HG03460 (cell line): ENCODE results near the gene CHPF.

Experiments used
- ATAC-seq: cut with Tn5 transposase; IDR thresholded peaks from one replicate; pipeline ENCODE4 v1.9.1; 2021; ENCODE audit not compliant: unreplicated experiment

Gene CHPF, protein sequence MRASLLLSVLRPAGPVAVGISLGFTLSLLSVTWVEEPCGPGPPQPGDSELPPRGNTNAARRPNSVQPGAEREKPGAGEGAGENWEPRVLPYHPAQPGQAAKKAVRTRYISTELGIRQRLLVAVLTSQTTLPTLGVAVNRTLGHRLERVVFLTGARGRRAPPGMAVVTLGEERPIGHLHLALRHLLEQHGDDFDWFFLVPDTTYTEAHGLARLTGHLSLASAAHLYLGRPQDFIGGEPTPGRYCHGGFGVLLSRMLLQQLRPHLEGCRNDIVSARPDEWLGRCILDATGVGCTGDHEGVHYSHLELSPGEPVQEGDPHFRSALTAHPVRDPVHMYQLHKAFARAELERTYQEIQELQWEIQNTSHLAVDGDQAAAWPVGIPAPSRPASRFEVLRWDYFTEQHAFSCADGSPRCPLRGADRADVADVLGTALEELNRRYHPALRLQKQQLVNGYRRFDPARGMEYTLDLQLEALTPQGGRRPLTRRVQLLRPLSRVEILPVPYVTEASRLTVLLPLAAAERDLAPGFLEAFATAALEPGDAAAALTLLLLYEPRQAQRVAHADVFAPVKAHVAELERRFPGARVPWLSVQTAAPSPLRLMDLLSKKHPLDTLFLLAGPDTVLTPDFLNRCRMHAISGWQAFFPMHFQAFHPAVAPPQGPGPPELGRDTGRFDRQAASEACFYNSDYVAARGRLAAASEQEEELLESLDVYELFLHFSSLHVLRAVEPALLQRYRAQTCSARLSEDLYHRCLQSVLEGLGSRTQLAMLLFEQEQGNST

GRCh38 chr2:219543596-219544358, at the start of gene CHPF, which contains the start of gene TMEM198:
Gene CHPF (minus strand): TSS chr2:219543809. CDS start chr2:219543538, 271 bp downstream.
Gene TMEM198 (plus strand): TSS chr2:219544028. CDS start chr2:219544728, 700 bp downstream.
- peak; percentile 77 for ATAC-seq

- no peak for ATAC-seq
Observed at GRCh38 chr2:219593154-219593553, 49.5 kb upstream of the CHPF start.

- no peak for ATAC-seq
Observed at GRCh38 chr2:219592736-219593135, 49.1 kb upstream of the CHPF start.

DNA sequence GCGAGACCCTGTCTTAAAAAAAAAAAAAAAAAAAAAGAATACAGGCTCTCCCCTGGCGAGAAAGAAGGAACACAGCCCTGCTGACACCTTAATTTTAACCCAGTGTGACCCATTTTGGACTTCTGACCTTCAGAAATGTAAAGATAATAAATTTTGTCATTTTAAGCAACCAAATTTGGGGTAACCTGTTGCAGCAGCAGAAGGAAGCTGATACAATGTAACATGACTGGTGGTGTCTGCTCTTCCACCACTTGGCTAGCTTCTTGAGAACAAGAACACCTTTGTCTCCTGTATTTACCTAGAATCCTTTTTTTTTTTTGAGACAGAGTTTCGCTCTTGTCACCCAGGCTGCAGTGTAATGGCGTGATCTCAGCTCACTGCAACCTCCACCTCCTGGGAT, 47.5 kb upstream of the CHPF start:
- ATAC-seq = no peak

DNA sequence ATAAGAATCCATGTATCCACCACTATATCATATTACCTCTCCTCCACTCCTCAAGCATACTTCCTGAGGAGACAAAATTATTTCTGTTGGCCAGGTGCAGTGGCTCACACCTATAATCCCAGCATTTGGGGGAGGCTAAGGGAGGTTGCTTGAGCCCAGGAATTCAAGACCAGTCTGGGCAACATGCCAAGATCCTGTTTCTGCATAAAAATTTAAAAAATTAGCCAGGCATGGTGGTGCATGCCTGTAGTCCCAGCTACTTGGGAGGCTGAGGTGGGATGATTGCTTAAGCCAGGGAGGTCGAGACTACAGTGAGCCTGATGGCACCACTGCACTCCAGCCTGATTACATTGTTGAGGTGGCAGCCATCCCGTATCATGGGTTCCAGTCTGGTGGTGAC, 37.7 kb upstream of the CHPF start:
- no peak for ATAC-seq

DNA sequence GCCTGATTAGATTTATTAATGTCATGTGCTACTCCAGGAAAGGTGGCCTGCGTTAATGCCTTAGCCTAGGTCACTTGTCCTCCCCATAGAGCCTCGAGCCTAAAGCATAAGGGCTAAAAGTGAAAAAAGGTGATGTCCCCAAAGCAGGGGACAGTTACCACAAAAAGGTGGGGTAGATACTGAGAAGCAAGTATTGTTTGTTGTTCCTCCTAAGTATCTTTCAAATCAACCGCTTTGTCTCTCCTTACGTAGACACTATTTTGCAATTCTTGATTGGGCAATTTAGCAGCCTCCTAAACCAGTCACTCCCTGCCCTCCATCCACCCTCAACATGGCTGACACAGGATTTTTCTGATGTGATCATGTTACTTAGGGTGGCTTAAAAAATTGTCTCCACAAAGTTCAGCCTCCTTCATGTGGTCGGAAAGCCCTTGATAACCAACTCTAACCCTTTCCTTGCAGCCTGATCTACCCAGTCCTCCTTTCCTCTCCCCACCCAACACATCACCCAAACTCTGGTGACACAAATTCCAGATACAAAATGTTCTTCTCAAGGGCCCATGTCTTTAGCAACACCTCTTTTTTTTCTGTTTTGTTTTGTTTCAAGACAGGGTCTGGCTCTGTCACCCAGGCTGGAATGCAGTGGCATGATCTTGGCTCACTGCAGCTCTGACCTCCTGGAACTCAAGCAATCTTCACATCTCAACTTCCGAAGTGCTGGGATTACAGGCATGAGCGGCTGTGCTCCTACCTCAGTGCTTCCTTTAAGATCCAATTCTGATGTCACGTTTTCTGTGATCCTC, 35.4 kb upstream of the CHPF start:
- no peak for ATAC-seq

GRCh38 chr2:219576505-219577388, 33.1 kb upstream of the CHPF start:
- ATAC-seq = no peak

GRCh38 chr2:219575566-219576504, 32.2 kb upstream of the CHPF start:
- ATAC-seq = no peak

DNA sequence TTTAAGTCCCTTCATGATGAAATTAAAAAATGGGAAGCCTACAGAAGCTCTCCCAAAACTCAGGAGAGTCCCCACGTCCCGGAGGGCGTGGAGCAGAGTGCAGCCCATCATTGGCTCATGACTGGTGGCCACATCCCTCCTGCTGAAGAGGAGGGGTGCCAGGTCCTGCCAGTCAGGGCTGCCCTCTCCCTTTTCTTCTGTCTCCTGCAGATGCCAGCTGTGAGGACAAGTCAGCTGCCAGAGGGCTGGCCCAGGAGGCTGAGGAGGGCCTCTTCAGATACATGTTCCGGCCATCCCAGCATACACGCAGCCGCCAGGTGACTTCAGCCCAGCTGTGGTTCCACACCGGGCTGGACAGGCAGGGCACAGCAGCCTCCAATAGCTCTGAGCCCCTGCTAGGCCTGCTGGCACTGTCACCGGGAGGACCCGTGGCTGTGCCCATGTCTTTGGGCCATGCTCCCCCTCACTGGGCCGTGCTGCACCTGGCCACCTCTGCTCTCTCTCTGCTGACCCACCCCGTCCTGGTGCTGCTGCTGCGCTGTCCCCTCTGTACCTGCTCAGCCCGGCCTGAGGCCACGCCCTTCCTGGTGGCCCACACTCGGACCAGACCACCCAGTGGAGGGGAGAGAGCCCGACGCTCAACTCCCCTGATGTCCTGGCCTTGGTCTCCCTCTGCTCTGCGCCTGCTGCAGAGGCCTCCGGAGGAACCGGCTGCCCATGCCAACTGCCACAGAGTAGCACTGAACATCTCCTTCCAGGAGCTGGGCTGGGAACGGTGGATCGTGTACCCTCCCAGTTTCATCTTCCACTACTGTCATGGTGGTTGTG, 31.1 kb upstream of the CHPF start:
- no peak for ATAC-seq

DNA sequence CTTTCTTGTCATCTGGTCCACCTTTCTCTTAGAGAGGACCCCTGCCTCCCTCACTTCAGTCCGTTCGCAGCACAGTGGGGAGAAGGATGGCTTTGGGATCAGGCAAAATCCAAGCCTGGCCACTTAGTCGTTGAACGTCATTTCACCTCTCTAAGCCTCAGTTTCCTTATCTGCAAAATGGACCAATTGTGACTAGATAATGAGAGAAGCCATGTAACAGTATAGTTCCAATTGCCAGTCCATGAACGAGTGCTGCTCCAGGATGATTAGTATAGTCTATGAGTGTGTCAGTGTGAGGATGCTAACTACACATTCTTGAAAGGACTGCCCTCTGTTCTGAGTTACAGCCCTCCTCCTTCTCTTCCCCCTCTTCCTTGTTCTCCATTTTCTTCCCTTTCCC, 29.6 kb upstream of the CHPF start:
- no peak for ATAC-seq

DNA sequence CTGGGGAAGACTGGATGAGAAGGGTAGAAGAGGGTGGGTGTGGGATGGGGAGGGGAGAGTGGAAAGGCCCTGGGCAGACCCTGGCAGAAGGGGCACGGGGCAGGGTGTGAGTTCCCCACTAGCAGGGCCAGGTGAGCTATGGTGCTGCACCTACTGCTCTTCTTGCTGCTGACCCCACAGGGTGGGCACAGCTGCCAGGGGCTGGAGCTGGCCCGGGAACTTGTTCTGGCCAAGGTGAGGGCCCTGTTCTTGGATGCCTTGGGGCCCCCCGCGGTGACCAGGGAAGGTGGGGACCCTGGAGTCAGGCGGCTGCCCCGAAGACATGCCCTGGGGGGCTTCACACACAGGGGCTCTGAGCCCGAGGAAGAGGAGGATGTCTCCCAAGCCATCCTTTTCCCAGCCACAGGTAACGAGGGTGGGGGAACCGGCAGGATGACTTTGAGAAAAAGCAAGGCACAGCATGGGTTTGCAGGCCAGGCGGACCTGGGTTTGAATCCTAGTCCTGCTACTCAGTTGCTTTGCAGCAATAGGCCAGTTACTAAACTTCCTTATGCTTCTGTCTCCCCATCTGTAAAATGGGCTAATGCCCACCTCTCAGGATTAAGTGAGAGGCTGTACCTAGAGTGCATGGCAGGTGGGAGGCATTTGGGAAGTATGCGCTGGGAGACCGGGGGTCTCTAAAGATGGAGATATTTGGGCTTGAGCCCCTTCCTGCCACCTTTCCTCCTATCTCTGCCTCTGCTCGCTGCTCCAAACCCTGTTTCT, 28.8 kb upstream of the CHPF start, which contains the start of gene INHA:
TSS of gene INHA (plus strand) at position 74 of the 765 bp plus-strand sequence. CDS start at position 139, 65 bp downstream.
- no peak for ATAC-seq

- ATAC-seq = no peak
Observed at GRCh38 chr2:219571311-219572236, 28.0 kb upstream of the CHPF start, which contains the start of gene OBSL1. Gene OBSL1 (minus strand): TSS chr2:219571539. CDS start chr2:219571232, 307 bp downstream.

GRCh38 chr2:219570924-219571310, 27.3 kb upstream of the CHPF start:
- no peak for ATAC-seq

DNA sequence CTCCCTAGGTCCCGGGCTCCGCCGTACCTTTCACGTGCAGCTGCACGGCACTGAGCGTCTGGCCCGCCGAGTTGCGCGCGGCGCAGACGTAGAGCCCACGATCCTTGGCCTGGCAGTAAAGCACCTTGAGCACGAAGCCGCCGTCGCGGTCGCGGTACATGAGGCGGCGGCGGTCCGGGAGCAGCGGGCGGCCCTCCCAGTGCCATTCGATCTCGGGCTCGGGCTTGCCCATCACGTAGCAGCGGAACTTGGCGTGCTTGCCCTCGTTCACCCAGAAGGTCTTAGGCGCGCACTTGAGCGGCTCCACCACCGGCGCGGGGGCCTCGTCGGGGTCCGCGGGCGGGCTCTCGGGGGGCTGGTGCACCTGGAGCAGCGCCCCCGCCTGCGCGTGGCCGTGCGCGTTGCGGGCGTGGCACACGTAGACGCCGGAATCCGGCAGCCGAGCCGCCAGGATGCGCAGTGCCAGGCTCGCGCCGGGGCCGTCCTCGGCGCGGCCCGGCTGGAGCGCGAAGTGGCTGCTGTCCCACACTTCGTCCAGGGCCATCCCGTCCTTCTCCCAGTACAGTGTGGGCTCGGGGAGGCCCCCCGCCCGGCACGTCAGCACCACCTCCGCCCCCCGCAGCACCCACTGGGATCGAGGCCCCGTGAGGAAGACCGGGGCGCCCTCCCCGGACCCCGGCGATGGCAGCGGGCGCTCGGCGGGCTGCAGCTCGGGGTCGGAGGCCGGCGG, 26.8 kb upstream of the CHPF start:
- no peak for ATAC-seq

DNA sequence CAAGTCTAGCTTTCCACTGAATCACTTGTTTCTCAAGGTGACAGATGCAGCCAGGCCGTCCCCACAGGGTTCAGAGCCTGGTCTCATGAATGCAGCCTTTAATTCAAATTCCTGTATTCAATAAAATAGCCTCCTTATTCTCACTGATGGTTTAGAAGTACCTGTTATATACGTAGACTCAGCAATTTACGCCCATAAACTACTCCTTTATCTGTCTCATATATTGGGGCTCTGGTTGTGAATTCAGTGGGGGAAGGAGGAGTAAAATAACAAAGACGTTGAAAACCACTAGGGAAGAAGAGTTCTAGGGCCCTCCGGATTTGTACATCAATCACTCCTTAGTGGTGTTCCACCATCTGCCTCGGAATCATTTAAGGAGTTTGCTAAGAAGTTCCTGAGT, 26.0 kb upstream of the CHPF start:
- no peak for ATAC-seq
